LHCN-M2 (cell line): ENCODE measurements around the gene TTPAL. TPM values are rescaled to one million over a fixed set of nuclear protein-coding genes. Genes with fewer than 3 reads are reported as not detected.

Experiments used
- DNase-seq: peaks from one replicate; pipeline ENCODE4 v3.0.0-alpha.2; 2012; ENCODE audit warnings: low read depth
- total RNA-seq: library from RNA; depleted of rRNA; stranded (reverse); fragments of >200 nt; gene quantifications from 2 replicates; pipeline ENCODE4 v1.2.3, GENCODE V29; 2014

Gene TTPAL
- total RNA-seq, 1 experiment from 2014 or later = 19.9 TPM

- DNase-seq = peak; percentile 99
Observed at GRCh38 chr20:44495802-44496481, 20.3 kb downstream of the TTPAL start.

- peak; percentile 87 for DNase-seq
Observed at GRCh38 chr20:44496976-44497375, 21.3 kb downstream of the TTPAL start.

- DNase-seq = no peak
Observed at GRCh38 chr20:44497761-44498160, 22.1 kb downstream of the TTPAL start.

GRCh38 chr20:44500221-44500620 lies 24.5 kb downstream of the TTPAL start:
- DNase-seq = no peak

- DNase-seq = no peak
Observed at GRCh38 chr20:44501448-44501847, 25.8 kb downstream of the TTPAL start.

- DNase-seq = no peak
Observed at GRCh38 chr20:44502968-44503367, 27.3 kb downstream of the TTPAL start.

- DNase-seq = no peak
Observed at GRCh38 chr20:44504402-44505307, 29.0 kb downstream of the TTPAL start.

GRCh38 chr20:44509762-44510161 lies 34.1 kb downstream of the TTPAL start:
- no peak for DNase-seq

- no peak for DNase-seq
Observed at GRCh38 chr20:44513871-44514270, 38.2 kb downstream of the TTPAL start.

GRCh38 chr20:44516491-44516890 lies 40.8 kb downstream of the TTPAL start:
- no peak for DNase-seq

- DNase-seq = no peak
Observed at GRCh38 chr20:44517454-44517853, 41.8 kb downstream of the TTPAL start.

- DNase-seq = no peak
Observed at GRCh38 chr20:44518248-44518647, 42.6 kb downstream of the TTPAL start.

- no peak for DNase-seq
Observed at GRCh38 chr20:44520881-44521280, 45.2 kb downstream of the TTPAL start.

GRCh38 chr20:44521484-44522481 lies 46.1 kb downstream of the TTPAL start, which contains the start of gene SERINC3:
SERINC3 (minus strand) TSS chr20:44522070; CDS start chr20:44521951, 119 bp downstream.
- peak; percentile 87 for DNase-seq

GRCh38 chr20:44522841-44523240 lies 47.2 kb downstream of the TTPAL start:
- no peak for DNase-seq

- no peak for DNase-seq
Observed at GRCh38 chr20:44523746-44524145, 48.1 kb downstream of the TTPAL start.

GRCh38 chr20:44526129-44526528 lies 50.5 kb downstream of the TTPAL start:
- DNase-seq = peak; percentile 11

- DNase-seq = no peak
Observed at GRCh38 chr20:44527716-44528199, 52.1 kb downstream of the TTPAL start.

GRCh38 chr20:44528309-44528708 lies 52.6 kb downstream of the TTPAL start:
- no peak for DNase-seq

- DNase-seq = no peak
Observed at GRCh38 chr20:44532259-44532980, 56.7 kb downstream of the TTPAL start.

- DNase-seq = peak; percentile 18
Observed at GRCh38 chr20:44532981-44533331, 57.3 kb downstream of the TTPAL start.
